ENCODE data around the gene NAA80. TPM values are rescaled to one million over a fixed set of nuclear protein-coding genes. Genes with fewer than 3 reads are reported as not detected.
A peak's percentile ranks its signal among the peaks of the same experiment; 100 is the strongest.

Gene NAA80
- total and polyA plus RNA-seq, 8 donors, result 2.6 to 15.6 (median 5.2) TPM

- H3K27me3 ChIP-seq, result no peaks in the 10 kb centered on the region
- DNase-seq (peak; percentile 90 to 98 (median 96)), ATAC-seq (peak; percentile 87 to 93 (median 91)), FAIRE-seq (no peak)
- peaks cover 8 to 21% (median 9%) of the 10 kb centered on the region in 3 donors for H3K36me3 ChIP-seq
- H3K4me1 ChIP-seq, result peaks cover 0 to 26% (median 6%) of the 10 kb centered on the region in 3 donors
- peak; percentile 98 to 99 (median 98) for TF ChIP-seq CTCF (IDR thresholded peaks at IDR 0.05)
- intact Hi-C loops (cut with DNase I), result no loop called here
- peak overlapping the region; percentile 32 to 54 (median 48) for H3K4me3 ChIP-seq
- H3K9me3 ChIP-seq, result no peaks in the 10 kb centered on the region
- H3K27ac ChIP-seq, result peak overlapping the region; percentile 94 to 98 (median 96)
- 1% methylated on average over 61 to 70 of the region's 70 CpGs for WGBS, 2 donors
These were observed 38.9 kb downstream of the NAA80 start for GRCh38 chr3:50260027-50260941.

DNA sequence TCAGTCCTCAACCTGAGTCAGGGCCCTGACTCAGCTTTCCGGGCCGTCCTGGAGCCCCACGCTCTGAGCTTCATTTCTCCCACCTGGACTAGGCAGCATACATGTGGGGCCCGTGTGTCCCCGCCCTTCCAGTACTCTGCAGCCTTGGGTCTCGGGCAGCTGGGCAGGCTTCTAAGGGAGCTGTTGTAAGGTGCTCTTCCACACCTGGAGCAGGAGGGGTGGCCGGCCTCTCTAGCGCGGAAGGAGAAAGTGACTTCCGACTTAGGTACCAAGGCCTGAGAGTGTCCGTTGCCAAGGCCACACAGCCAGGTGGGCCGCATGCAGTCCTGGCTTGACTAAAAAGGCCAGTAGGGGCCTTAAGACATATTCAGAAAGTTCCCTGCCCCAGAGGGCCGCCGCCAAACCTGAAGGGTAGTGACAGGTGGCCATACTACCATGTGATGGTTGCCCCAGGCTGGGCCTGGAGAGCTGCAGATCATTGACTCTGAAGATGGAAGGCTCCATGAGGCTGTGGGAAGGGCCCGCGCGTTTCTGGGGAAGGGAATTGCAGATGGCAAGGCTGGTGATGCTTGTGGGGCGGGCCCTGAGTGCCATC lies 39.7 kb downstream of the NAA80 start:
- no peak for TF ChIP-seq CTCF (IDR thresholded peaks at IDR 0.05)
- FAIRE-seq (no peak), ATAC-seq (peak; percentile 3 to 16 (median 8)), DNase-seq (peak in 1 of 6 donors; percentile 81)
- H3K36me3 ChIP-seq, result peaks cover 8 to 21% (median 11%) of the 10 kb centered on the region in 3 donors
- H3K9me3 ChIP-seq, result no peaks in the 10 kb centered on the region
- 46 to 48% methylated on average over 18 of the region's 18 CpGs for WGBS, 2 donors
- no peaks in the 10 kb centered on the region for H3K27me3 ChIP-seq
- peaks cover 0 to 21% (median 6%) of the 10 kb centered on the region in 3 donors for H3K4me1 ChIP-seq
- H3K4me3 ChIP-seq, result peak overlapping the region in 3 of 4 donors; percentile 32 to 54 (median 53)
- intact Hi-C loops (cut with DNase I), result loop anchor here in 1 of 3 donors (10.0 kb wide), 1 partner anchor 65 kb away; the partner anchor contains the start of genes HYAL2 and TUSC2
- peak overlapping the region; percentile 94 to 98 (median 96) for H3K27ac ChIP-seq

GRCh38 chr3:50258979-50259378 lies 40.2 kb downstream of the NAA80 start:
- H3K9me3 ChIP-seq, result no peaks in the 10 kb centered on the region
- FAIRE-seq (no peak), ATAC-seq (no peak), DNase-seq (peak in 1 of 6 donors; percentile 75)
- H3K4me1 ChIP-seq, result peaks cover 0 to 17% (median 6%) of the 10 kb centered on the region in 3 donors
- WGBS, 2 donors, result 85 to 86% methylated on average over 16 of the region's 16 CpGs
- H3K27ac ChIP-seq, result peak overlapping the region in 2 of 4 donors; percentile 94 to 98
- H3K4me3 ChIP-seq, result no peak overlapping the region
- TF ChIP-seq CTCF (IDR thresholded peaks at IDR 0.05), result no peak
- intact Hi-C loops (cut with DNase I), result loop anchor here in 1 of 3 donors (10.0 kb wide), 1 partner anchor 66 kb away; the partner anchor contains the start of genes HYAL2 and TUSC2
- H3K27me3 ChIP-seq, result no peaks in the 10 kb centered on the region
- peaks cover 8 to 21% (median 11%) of the 10 kb centered on the region in 3 donors for H3K36me3 ChIP-seq

- no peak for DNase-seq
- peaks cover 8 to 21% (median 11%) of the 10 kb centered on the region in 3 donors for H3K36me3 ChIP-seq
- FAIRE-seq, result no peak
- no peak overlapping the region for H3K27ac ChIP-seq
- no peak for TF ChIP-seq CTCF (IDR thresholded peaks at IDR 0.05)
- H3K9me3 ChIP-seq, result no peaks in the 10 kb centered on the region
- intact Hi-C loops (cut with DNase I), result loop anchor here in 1 of 3 donors (10.0 kb wide), 1 partner anchor 67 kb away; the partner anchor contains the start of genes HYAL2 and TUSC2
- ATAC-seq, result no peak
- H3K27me3 ChIP-seq, result no peaks in the 10 kb centered on the region
- WGBS, 2 donors, result 85 to 89% methylated on average over 12 to 17 of the region's 17 CpGs
- peaks cover 0 to 16% (median 6%) of the 10 kb centered on the region in 3 donors for H3K4me1 ChIP-seq
- no peak overlapping the region for H3K4me3 ChIP-seq
These were observed 41.0 kb downstream of the NAA80 start for GRCh38 chr3:50258029-50258680.
